HPDE6-E6E7 (cell line): ENCODE data around the gene EIF4G2.

Source experiments
- DNase-seq: peaks from one replicate; pipeline ENCODE4 v3.0.0; 2011; ENCODE audit warnings: missing footprints; ENCODE audit errors: extremely low spot score

The EIF4G2 gene

DNA sequence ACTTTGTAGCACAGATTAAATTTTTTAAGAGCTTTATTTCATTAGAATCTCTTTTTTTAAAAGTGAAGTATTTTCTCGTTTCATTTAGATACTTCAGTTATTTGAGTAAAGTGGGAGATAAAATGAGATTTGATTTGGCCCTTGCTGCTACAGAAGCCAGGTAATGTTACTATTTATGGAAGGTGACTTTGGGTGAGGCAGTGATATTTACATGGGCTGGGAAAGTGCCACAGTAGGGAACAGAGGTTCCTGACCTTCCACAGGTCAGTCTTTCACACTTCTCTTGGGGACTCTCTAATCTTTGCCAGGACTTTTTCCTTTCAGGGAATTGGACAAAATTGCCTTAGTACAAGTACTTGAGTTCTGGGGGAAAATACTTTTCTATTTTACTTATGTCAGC lies 37.3 kb downstream of the EIF4G2 start:
- DNase-seq = no peak

DNA sequence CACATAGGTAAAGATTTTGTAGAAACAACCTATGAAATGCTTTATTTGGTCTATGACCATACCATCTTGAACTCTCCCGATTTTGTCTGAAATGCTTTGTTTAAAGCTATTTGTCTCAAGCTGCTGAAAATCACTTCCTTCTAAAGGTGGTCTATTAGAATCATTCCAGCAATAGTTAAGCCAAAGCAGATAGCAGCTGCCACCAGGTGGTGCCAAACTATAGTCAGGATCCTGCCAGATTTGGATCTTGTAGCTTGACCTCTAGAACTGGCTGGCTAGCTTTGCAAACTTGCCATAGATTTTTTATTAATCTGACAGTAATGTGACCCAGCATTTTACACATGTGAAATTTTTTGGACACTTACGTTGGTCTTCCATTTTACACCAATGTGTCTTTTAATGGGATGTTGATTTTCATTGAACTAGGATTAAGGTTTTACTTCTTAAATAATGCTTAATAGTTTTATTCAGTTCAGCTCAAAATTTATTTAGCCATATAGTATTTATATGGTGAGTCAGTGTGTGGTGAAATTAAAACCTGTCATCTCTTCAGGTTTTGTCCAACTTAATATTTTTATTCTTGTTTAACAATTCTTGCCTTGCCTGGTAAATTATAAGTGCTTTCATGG lies 38.0 kb downstream of the EIF4G2 start:
- DNase-seq = no peak

DNA sequence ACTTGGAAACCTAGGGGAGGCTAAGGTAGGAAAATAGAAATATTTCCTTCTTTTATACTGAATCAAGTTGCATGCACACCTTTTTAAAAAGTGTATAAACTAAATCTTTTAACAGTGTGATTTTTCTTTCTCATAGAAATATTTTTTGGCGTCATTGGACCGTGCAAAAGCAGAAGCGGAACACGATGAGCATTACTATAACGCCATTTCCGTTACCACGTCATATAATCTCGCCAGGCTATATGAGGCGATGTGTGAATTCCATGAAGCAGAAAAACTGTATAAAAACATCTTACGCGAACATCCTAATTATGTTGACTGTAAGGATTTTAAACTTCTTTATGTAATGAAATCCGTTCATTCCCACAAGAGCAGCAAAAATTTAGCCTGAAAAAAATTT lies 44.3 kb downstream of the EIF4G2 start:
- no peak for DNase-seq

DNA sequence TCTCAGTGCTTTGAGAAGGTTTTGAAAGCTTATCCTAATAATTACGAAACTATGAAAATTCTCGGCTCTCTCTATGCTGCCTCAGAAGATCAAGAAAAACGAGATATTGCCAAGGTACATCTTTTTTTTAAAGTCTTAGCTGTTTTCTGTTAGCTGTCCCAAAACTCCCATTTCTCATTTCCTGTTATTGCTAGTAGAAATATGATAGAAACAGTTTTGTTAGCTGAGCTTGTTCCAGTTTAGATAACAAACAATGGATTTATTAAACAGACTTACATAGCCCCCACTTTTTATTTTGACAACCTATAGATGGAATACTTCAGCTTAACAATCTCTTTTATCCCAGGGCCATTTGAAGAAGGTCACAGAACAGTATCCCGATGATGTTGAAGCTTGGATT lies 45.0 kb downstream of the EIF4G2 start:
- no peak for DNase-seq

DNA sequence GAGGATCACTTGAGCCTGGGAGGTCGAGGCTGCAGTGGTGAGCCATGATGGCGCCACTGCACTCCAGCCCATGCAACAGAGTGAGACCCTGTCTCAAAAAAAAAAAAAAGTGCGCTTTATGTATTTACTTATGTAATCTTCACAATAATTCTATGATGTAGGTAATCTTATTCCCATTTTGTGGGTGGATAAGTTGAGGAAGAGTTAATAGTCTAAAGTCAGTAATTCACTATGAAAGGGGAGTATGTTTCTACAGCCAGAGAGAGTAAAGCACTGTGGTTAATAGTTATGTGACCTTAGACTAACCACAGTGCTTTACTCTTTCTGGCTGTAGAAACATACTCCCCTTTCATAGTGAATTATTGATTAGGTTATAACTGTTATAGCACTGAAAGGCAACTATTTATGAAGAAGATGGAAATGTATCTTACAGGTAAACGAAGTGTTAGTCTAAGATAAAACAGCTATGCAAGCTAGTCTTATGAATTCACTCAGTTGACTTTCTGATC lies 45.8 kb downstream of the EIF4G2 start:
- no peak for DNase-seq

DNA sequence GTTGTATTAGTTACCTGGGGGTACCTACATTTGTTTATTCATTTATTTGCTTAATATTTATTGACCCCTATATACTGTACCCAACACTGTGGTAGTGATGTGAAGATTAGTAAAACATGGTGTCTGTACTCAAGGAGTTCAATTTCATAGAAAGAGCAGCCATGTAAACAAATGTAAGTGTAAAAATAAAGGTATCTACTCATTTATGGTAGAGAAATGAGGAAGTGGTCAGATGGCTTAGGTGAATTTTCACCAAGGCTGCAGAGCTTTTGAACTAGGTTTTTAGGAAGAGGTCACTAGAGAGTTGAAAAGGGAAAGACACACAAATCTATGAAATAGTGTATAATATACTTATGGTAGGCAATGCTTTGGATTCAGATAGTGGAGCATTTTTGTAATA lies 46.5 kb downstream of the EIF4G2 start:
- no peak for DNase-seq

DNA sequence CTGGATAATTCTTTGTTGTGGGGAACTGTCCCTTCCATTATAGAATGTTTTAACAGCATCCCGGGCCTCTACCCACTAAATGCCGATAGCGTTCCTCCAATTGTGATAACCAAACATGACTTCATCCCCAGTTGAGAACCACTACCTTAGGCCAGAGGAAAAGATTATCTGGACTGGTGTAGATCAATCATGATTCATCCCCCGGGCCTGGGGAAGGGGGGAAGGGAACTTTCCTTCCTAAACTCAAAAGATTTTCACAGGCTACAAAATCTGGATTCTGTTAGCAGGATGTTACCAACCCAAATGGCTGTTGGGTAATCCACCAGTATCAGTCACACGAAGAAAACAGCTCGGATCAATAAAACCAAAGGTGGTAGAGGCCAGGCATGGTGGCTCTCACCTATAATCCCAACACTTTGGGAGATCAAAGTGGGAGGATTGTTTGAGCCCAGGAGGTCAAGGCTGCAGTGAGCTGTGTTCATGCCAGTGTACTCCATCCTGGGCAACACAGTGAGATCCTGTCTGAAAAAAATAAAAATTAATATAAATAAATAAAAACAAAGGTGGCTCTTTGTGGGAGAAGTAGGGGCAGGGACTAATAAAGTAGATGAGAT lies 47.5 kb downstream of the EIF4G2 start:
- DNase-seq = no peak

DNA sequence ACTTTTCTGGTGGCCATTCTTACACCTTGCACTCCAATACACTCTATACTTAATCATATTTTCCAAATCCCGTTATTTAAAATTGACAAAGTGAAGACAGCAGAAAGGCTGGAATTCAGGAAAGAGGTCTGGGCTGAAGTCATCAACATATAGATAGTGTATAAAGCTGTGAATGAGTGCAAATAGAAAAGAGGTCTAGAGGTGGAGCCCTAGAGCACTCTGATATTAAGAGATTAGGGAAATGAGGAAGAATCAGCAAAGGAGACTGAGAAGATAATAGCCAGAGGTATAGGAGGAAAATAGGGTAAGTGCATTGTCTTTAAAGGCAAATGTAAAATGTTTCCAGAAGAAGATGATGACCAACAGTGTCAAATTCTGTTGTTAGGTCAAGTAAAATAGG lies 49.8 kb downstream of the EIF4G2 start:
- no peak for DNase-seq

DNA sequence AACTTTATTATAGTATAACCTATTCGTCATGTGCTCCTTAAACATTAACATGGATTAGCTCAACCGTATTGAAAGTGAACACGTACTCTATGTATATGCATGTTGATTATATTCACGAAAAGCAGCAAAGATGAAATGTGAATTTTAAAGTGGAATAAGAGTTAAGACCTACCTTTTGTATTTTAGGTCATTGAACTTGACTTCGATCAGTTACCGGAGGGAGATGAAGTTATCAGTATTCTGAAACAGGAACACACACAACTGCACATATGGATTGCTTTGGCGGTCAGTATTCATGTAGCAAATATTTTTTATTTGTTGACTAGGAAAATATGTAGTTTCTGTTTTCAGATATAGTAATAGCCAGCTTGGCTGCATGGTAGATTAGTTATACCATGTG lies 56.2 kb downstream of the EIF4G2 start:
- DNase-seq = no peak

DNA sequence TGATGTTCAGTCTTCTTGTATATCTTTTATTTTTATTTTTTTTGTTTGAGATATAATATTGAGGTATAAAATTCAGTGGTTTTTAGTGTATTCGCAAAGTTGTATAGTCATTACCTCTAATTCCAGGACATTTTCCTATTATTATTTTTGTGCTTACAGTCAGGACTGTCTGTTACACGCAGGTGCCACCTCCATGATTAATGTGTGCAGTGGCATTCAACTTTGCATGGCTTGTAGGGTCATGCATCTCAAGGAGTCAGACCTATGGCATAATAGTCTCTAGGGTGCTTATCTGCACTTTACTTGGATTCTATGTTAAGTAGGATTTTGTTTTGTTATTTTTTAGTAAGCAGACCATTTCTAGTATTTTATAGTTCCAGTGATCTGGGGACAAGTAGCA lies 56.7 kb downstream of the EIF4G2 start:
- DNase-seq = no peak

DNA sequence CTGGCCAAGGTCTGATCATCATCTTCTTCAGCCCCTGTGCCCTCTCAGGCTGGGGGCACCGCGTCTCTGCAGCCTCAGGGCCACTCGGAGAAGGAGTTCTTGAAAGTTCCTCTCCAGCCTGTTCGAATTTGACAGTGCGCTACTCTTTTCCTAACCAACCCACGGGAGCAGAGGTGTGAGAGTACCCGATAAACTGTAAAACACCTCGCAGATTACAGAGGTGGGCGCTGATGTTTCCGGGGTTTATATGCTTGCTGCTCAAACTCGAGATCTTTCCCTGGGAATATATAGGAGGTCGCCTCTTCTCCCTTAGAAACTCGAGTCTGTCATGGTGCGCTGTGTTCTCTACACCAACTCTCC lies 57.2 kb downstream of the EIF4G2 start:
- DNase-seq = no peak

DNA sequence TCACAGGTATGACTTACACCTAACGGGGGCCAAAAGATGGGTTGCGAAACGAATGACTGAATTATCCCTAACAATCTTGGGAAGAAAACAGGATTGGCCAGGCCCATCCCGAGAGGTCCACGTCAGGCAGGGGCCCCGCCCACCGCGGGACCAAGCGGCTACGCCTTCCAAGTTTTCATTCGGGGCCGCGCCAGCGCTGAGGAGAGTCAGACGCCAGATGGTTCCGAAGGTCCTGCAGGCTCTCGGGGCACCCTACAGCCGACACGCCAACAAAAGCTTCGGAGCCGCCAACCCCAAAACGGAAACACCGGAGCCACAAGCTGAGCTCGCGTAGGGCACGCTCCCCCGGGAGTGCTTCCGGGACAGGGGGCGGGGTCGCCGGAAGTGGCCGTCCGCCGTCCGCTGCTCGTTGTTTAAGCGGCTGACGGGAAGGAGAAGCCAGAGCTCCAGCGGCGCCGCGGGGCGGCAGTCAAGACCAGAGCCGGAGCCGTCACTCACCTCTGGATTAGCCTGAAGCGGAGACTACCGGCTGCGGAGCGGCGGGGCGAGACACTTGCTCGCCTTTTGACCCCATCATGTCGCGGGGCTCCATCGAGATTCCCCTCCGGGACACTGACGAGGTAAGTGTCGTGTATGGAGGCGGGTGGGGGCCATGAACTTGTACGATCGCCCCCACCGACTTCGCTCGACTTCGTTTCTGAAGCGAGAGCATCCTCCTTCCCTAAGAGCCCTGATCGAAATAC lies 57.7 kb downstream of the EIF4G2 start, which contains the start of gene CTR9:
Gene CTR9, plus strand, starts transcription at position 409 of the 743 bp plus-strand sequence. Its CDS starts 167 bp downstream, at position 576.
- DNase-seq = peak; percentile 72

DNA sequence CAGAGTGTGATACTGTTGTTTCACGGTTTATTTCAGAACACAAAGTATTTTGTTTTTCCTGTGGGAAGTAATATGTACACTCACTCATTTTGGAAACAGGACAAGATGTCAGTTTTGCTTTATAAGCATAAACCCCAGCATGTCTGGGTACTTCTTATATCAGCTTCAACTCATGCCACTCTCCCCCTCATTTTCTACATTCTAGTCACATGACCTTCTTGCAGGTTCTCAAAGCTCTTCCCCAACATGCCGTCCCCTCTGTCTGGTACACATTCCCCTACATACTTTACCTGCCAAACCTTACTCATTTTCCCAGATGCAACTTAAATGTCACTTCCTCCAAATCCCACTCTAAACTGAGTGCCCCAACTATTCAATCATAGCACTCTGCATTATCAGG lies 59.2 kb downstream of the EIF4G2 start:
- DNase-seq = no peak

DNA sequence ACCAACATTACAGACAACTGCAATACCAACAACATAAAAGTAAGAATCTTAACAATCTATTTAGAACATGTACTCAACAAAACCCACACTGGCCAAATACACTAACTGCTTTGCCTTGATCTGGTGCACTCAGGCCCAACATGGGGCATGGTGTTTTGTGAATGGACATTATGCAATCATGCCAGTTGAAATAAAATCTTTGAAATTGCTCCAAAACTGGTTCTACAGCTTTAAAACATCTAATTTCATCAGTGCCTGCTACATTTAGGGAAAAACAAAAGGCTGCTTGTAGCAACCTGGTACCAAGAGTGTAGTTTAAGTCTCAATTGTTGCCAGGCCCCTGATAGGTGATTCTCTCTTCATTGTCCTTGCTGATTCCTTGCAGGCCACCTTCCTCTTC lies 61.0 kb downstream of the EIF4G2 start:
- DNase-seq = no peak
